Measurements from ENCODE around the gene WDR82.
A peak's percentile ranks its signal among the peaks of the same experiment; 100 is the strongest.

The WDR82 gene

DNA sequence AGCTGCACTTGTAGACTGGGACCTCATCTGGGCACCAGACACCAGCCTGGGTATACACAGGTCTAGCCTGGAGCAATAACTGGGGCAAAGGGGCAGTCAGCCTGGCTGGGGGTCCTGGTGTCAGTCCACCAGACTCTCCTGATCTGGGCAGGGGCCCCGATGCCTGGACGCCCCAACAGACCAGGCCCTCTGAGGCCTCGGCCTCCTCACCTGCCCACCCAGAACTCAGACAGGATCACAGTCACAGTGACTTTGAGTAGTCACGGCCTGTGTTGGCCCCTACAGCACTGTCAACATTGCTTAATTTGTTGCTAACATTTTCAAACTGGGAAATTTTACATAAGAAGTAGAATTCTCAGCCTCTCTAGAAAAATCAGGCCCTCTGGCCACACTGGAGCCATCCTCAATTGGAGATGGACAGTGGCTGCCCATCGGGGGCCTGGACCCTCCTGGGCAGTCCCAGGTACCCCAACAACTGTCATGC is 45.3 kb downstream of the WDR82 start:
- Mint-ChIP-seq H3K4me1 (peaks cover 60% of the 10 kb centered on the region), H3K36me3 (peaks cover 81% of the 10 kb centered on the region), H3K27ac (peak overlapping the region; percentile 94), H3K9me3 (no peaks in the 10 kb centered on the region), H3K4me3 (no peak overlapping the region)
- no peak for ATAC-seq
- DNase-seq (ENCODE audit: low spot score in 2 of 2): no peak

GRCh38 chr3:52232279-52233107 is 46.0 kb downstream of the WDR82 start:
- Mint-ChIP-seq H3K9me3 (no peaks in the 10 kb centered on the region), H3K4me3 (peak overlapping the region; percentile 51), H3K36me3 (peaks cover 87% of the 10 kb centered on the region), H3K27ac (peak overlapping the region; percentile 94), H3K4me1 (peaks cover 53% of the 10 kb centered on the region)
- DNase-seq (ENCODE audit: low spot score in 2 of 2) (no peak), ATAC-seq (no peak)

DNA sequence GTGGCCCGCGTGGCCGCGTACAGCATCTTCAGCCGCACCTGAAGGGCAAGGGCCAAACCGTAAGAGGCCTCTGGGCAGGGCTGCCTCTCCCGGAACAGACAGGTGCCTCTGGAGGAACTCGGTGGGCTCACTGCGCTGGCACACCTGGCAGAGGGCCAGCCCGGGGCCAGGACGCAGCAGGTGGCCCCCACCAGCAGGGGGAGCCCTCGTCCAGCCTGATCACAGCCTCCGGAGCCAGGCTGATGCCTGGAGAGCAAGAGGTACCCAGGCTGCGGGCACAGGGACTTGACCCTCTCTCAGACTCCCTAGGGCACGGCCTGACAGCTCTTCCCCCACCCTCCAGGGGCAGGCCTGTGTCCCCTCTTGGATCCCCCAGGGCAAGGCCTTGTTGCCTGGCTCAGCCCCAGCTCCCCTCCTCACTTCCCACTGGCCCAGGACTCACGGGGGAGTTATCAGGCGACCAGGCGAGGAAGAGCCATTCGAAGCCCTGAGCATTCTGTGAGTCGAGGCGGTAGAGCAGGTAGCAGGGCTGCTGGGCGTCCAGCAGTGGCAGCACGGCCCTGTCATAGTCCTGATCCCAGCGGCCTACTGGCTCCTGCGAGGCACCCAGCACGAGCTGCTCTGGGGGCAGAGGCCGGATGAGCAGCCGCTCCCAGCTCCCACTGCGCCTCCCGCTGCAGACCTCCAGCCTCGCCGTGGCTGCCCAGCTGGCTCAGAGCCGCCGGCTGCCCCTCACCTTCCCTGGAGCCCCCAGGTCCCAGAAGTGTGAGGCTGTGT is 46.8 kb downstream of the WDR82 start:
- DNase-seq (ENCODE audit: low spot score in 2 of 2): peak; percentile 94 to 95
- peak overlapping the region; percentile 51 for H3K4me3 Mint-ChIP-seq
- peak overlapping the region; percentile 94 for H3K27ac Mint-ChIP-seq
- no peaks in the 10 kb centered on the region for H3K9me3 Mint-ChIP-seq
- peaks cover 50% of the 10 kb centered on the region for H3K4me1 Mint-ChIP-seq
- ATAC-seq: peak; percentile 83
- peaks cover 91% of the 10 kb centered on the region for H3K36me3 Mint-ChIP-seq

GRCh38 chr3:52230889-52231499 is 47.5 kb downstream of the WDR82 start:
- ATAC-seq: no peak
- no peak overlapping the region for H3K4me3 Mint-ChIP-seq
- H3K27ac Mint-ChIP-seq: peak overlapping the region; percentile 94
- H3K4me1 Mint-ChIP-seq: peaks cover 50% of the 10 kb centered on the region
- peaks cover 88% of the 10 kb centered on the region for H3K36me3 Mint-ChIP-seq
- no peaks in the 10 kb centered on the region for H3K9me3 Mint-ChIP-seq
- no peak for DNase-seq (ENCODE audit: low spot score in 2 of 2)

DNA sequence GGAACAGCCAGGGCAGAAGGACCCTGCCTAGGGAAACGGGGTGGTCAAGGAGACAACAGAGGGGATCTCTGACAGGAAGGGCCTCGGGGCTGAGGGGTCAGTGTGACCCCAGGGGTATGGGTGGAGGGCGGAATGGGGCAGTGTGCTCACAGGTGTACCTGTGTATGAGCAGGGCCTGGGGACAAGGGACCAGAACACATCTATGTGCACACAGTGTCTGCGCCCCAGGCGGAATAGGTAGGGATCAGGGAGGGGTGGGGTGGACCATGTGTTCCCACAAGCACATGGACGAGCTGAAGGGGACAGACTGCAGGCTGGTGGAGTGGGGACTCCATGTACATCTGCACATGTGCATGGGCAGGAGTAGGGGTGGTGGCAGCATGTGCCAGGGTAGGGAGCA is 48.0 kb downstream of the WDR82 start:
- ATAC-seq (no peak), DNase-seq (ENCODE audit: low spot score in 2 of 2) (no peak)
- peaks cover 50% of the 10 kb centered on the region for H3K4me1 Mint-ChIP-seq
- no peak overlapping the region for H3K4me3 Mint-ChIP-seq
- H3K36me3 Mint-ChIP-seq: peaks cover 83% of the 10 kb centered on the region
- H3K27ac Mint-ChIP-seq: peak overlapping the region; percentile 94
- no peaks in the 10 kb centered on the region for H3K9me3 Mint-ChIP-seq

GRCh38 chr3:52229656-52230055 is 48.8 kb downstream of the WDR82 start:
- no peak for DNase-seq (ENCODE audit: low spot score in 2 of 2)
- Mint-ChIP-seq H3K27ac (peak overlapping the region; percentile 94), H3K36me3 (peaks cover 75% of the 10 kb centered on the region), H3K4me1 (peaks cover 47% of the 10 kb centered on the region), H3K4me3 (no peak overlapping the region), H3K9me3 (no peaks in the 10 kb centered on the region)
- ATAC-seq: no peak

GRCh38 chr3:52228751-52229291 is 49.6 kb downstream of the WDR82 start:
- Mint-ChIP-seq H3K4me1 (peaks cover 47% of the 10 kb centered on the region), H3K27ac (peak overlapping the region; percentile 94), H3K36me3 (peaks cover 67% of the 10 kb centered on the region), H3K9me3 (no peaks in the 10 kb centered on the region), H3K4me3 (no peak overlapping the region)
- DNase-seq (ENCODE audit: low spot score in 2 of 2): no peak
- no peak for ATAC-seq

- H3K9me3 Mint-ChIP-seq: no peaks in the 10 kb centered on the region
- H3K4me3 Mint-ChIP-seq: no peak overlapping the region
- ATAC-seq: no peak
- peaks cover 62% of the 10 kb centered on the region for H3K36me3 Mint-ChIP-seq
- no peak overlapping the region for H3K27ac Mint-ChIP-seq
- no peak for DNase-seq (ENCODE audit: low spot score in 2 of 2)
- H3K4me1 Mint-ChIP-seq: peaks cover 51% of the 10 kb centered on the region
Observed at GRCh38 chr3:52228266-52228665, 50.2 kb downstream of the WDR82 start.

DNA sequence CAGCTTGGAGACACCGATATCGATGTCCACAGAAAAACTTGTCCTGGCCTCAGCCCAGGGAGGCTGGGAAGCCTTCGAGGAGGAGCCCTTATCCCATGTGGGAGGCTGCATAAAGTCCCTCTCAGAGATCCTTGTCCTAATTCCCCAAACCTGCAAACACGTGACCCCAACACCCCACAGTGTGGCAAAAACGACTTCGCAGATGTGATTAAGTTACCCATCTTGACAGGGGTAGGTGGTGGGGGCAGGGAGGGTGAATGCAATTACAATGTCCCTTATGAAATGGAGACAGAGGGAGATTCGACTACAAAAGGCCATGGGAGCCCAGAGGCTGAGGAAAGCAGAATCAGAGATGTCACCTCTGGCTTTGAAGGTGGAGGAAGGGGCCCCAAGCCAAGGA is 50.7 kb downstream of the WDR82 start:
- H3K9me3 Mint-ChIP-seq: no peaks in the 10 kb centered on the region
- no peak for DNase-seq (ENCODE audit: low spot score in 2 of 2)
- ATAC-seq: no peak
- H3K36me3 Mint-ChIP-seq: peaks cover 56% of the 10 kb centered on the region
- peak overlapping the region; percentile 87 for H3K27ac Mint-ChIP-seq
- peaks cover 56% of the 10 kb centered on the region for H3K4me1 Mint-ChIP-seq
- H3K4me3 Mint-ChIP-seq: no peak overlapping the region

- DNase-seq (ENCODE audit: low spot score in 2 of 2) (no peak), ATAC-seq (no peak)
- Mint-ChIP-seq H3K4me3 (no peak overlapping the region), H3K27ac (peak overlapping the region; percentile 87), H3K36me3 (peaks cover 50% of the 10 kb centered on the region), H3K9me3 (no peaks in the 10 kb centered on the region), H3K4me1 (peaks cover 57% of the 10 kb centered on the region)
Observed at GRCh38 chr3:52227117-52227516, 51.3 kb downstream of the WDR82 start.

- Mint-ChIP-seq H3K4me3 (peak overlapping the region; percentile 34), H3K4me1 (peaks cover 56% of the 10 kb centered on the region)
- ATAC-seq: peak; percentile 6
Observed at GRCh38 chr3:52226229-52226817, 52.1 kb downstream of the WDR82 start.

DNA sequence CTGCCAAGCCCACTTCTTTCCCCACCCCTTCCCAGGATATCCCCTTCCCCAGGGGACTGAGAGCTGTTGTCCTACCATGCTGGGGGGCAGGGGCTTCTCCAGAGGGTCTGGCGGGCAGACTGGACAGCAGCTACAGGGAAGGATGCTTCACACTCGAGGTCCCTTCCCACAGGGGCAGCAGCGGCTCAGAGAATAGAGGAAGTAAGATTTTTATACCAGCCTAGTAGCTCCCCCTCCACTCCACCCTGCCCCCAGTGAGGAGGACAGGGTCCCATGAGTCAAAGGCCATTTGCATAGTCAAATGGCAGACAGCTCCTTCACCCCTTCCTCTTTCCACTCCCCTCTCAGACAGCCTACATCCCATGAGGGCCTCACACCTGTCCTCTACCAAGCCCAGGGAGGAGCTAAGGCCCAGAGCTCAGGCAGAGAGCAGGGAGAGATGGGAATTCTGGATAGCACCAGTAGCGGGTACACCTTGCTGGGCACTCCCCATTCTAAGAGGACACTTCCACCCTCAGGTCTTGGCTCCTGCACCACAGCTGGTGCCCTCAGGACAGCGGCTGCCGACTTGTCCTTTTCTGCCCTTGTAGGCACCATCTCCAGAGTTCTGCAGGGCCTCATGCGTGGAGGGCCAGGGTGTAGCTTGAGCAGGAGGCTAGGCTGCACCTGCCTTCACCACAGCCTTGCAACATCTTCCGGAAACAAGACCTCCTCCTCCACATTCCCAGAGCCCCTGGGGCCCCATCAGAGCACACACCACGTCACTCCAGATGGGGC is 52.8 kb downstream of the WDR82 start, which contains the start of gene TLR9:
TSS of gene TLR9 (minus strand) at position 194 of the 777 bp plus-strand sequence. CDS start at position 78, 116 bp downstream.
- peak within 1 kb of the TSS; percentile 77 for H3K4me3 Mint-ChIP-seq
- DNase-seq (ENCODE audit: low spot score in 2 of 2): no peak

More at GRCh38 chr3:52226229-52226817, 52.1 kb downstream of the WDR82 start:
- no peaks in the 10 kb centered on the region for H3K9me3 Mint-ChIP-seq
- no peak for DNase-seq (ENCODE audit: low spot score in 2 of 2)
- peak overlapping the region; percentile 87 for H3K27ac Mint-ChIP-seq
- H3K36me3 Mint-ChIP-seq: peaks cover 42% of the 10 kb centered on the region

GRCh38 chr3:52223449-52224408 is 54.7 kb downstream of the WDR82 start:
- DNase-seq (ENCODE audit: low spot score in 2 of 2) (no peak), ATAC-seq (no peak)
- H3K9me3 Mint-ChIP-seq: no peaks in the 10 kb centered on the region
- peaks cover 16% of the 10 kb centered on the region for H3K36me3 Mint-ChIP-seq
- H3K27ac Mint-ChIP-seq: peak overlapping the region; percentile 87
- H3K4me1 Mint-ChIP-seq: peaks cover 74% of the 10 kb centered on the region
- H3K4me3 Mint-ChIP-seq: peak overlapping the region; percentile 77

More for the DNA sequence above, 52.8 kb downstream of the WDR82 start, which contains the start of gene TLR9:
- peaks cover 58% of the 10 kb centered on the region for H3K4me1 Mint-ChIP-seq
- no peaks in the 10 kb centered on the region for H3K9me3 Mint-ChIP-seq
- peak; percentile 23 for ATAC-seq
- H3K36me3 Mint-ChIP-seq: peaks cover 35% of the 10 kb centered on the region
- H3K27ac Mint-ChIP-seq: peak within 1 kb of the TSS; percentile 87
